Measurements from ENCODE around the gene TCL1A. TPM values are rescaled to one million over a fixed set of nuclear protein-coding genes. Genes with fewer than 3 reads are reported as not detected.

Gene TCL1A
- total RNA-seq, 1 experiment from 2014 or later: 0.30 TPM

DNA sequence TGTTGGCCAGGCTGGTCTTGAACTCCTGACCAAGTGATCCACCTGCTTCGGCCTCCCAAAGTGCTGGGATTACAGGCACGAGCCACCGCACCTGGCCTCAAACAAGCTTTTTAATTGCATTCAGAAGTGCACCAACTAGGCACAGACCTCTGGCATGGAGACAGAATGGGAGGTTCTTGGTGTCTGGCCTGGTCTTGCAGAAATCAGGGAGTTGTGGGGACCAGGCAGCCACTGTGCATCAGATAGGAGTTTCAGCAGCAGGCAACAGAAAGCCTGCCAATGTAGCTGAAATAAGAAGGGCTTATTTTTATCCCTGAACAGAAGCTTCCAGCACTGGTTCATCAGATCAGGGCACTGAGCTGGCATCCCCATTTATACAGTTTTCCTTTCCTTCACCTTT is 49.9 kb downstream of the TCL1A start:
- Histone ChIP-seq H3K9me3 (ENCODE audit: control insufficient read depth in 1 of 2, insufficient read depth in 1 of 2, low read depth in 1 of 2, low read length in 2 of 2) (no peaks in the 10 kb centered on the region), H2AFZ (ENCODE audit: low read depth, low read length, poor library complexity, severe bottlenecking) (no peak overlapping the region), H3K36me3 (ENCODE audit: control insufficient read depth in 1 of 2, insufficient read depth in 2 of 2, low read length in 2 of 2) (no peaks in the 10 kb centered on the region), H4K20me1 (ENCODE audit: insufficient read depth) (no peaks in the 10 kb centered on the region), H3K9ac (ENCODE audit: low read length) (no peak overlapping the region), H3K4me2 (ENCODE audit: low read length) (no peak overlapping the region), H3K27ac (ENCODE audit: low read depth, low read length) (no peak overlapping the region), H3K27me3 (ENCODE audit: insufficient read depth, low read length) (peaks cover 16% of the 10 kb centered on the region), H3K4me1 (ENCODE audit: control insufficient read depth in 1 of 2, insufficient read depth in 2 of 2, low read length in 2 of 2) (peaks cover 3 to 5% of the 10 kb centered on the region in 2 experiments; a peak in 2 of 4 replicates), H3K79me2 (ENCODE audit: insufficient read depth, low read length) (no peaks in the 10 kb centered on the region), H3K4me3 (replicated peaks in 1 of 2; ENCODE audit: low read depth in 1 of 2, low read length in 2 of 2) (no peak overlapping the region), H3K9me2 (ENCODE audit: insufficient read depth) (no peaks in the 10 kb centered on the region)
- intact Hi-C loops (cut with micrococcal nuclease): no loop called here
- ATAC-seq (no peak), DNase-seq (ENCODE audit: low read depth, low spot score) (no peak)
- RAD21 ChIA-PET (ENCODE audit: low non-redundant PET in 1 of 2, low total read pairs in 2 of 2, uncharacterized antibody in 2 of 2, unreplicated experiment in 2 of 2): no interaction called here
- CTCF ChIA-PET: no interaction called here
- no peak for TF ChIP-seq SRF (IDR thresholded peaks at IDR 0.05; ENCODE audit: low read depth)
- TF ChIP-seq EGR1 (IDR thresholded peaks at IDR 0.05; ENCODE audit: low read depth): no peak
- TF ChIP-seq MAX (IDR thresholded peaks at IDR 0.05): no peak
- TF ChIP-seq ELF1 (IDR thresholded peaks at IDR 0.05; ENCODE audit: borderline replicate concordance, low read depth): no peak
- TF ChIP-seq REST (IDR thresholded peaks at IDR 0.05; ENCODE audit: low read depth): no peak
- TF ChIP-seq ZBTB33 (IDR thresholded peaks at IDR 0.05; ENCODE audit: extremely low read depth, insufficient replicate concordance, low read length): no peak
- TF ChIP-seq ZFX (IDR thresholded peaks at IDR 0.05): no peak
- TF ChIP-seq SP1 (IDR thresholded peaks at IDR 0.05; ENCODE audit: low read depth): no peak
- TF ChIP-seq FOSL1 (IDR thresholded peaks at IDR 0.05; ENCODE audit: low read depth): no peak
- TF ChIP-seq CEBPB (IDR thresholded peaks at IDR 0.05; ENCODE audit: low read depth): no peak
- TF ChIP-seq EZH2phosphoT487 (IDR thresholded peaks at IDR 0.05; ENCODE audit: borderline replicate concordance): no peak
- no TSS peak for BruUV-seq (replicated peaks)
- POLR2A ChIA-PET: no interaction called here

Data from HCT116 (cell line).